Measurements from ENCODE around the gene PPP1R10.

DNA sequence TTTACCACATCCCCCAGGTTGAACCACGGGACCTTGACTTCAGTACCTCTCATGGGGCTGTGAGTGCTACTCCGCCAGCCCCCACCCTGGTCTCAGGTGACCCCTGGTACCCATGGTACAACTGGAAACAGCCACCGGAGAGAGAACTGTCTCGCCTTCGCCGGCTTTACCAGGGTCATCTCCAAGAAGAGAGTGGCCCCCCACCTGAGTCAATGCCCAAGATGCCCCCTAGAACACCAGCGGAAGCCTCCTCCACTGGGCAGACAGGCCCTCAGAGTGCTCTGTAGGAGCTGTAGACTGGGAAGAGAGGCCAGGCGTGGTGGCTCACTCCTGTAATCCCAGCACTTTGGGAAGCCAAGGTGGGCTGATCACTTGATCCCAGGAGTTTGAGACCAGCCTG is 8.5 kb upstream of the PPP1R10 start:
- TF ChIP-seq CTCF (IDR thresholded peaks at IDR 0.05), result no peak
- TF ChIP-seq ELK1 (IDR thresholded peaks at IDR 0.05; ENCODE audit: low read depth, low read length), result no peak
- TF ChIP-seq POLR2A (IDR thresholded peaks at IDR 0.05; ENCODE audit: low read length), result no peak
- TF ChIP-seq JUN (IDR thresholded peaks at IDR 0.05), result no peak
- TF ChIP-seq, protein P1, sequence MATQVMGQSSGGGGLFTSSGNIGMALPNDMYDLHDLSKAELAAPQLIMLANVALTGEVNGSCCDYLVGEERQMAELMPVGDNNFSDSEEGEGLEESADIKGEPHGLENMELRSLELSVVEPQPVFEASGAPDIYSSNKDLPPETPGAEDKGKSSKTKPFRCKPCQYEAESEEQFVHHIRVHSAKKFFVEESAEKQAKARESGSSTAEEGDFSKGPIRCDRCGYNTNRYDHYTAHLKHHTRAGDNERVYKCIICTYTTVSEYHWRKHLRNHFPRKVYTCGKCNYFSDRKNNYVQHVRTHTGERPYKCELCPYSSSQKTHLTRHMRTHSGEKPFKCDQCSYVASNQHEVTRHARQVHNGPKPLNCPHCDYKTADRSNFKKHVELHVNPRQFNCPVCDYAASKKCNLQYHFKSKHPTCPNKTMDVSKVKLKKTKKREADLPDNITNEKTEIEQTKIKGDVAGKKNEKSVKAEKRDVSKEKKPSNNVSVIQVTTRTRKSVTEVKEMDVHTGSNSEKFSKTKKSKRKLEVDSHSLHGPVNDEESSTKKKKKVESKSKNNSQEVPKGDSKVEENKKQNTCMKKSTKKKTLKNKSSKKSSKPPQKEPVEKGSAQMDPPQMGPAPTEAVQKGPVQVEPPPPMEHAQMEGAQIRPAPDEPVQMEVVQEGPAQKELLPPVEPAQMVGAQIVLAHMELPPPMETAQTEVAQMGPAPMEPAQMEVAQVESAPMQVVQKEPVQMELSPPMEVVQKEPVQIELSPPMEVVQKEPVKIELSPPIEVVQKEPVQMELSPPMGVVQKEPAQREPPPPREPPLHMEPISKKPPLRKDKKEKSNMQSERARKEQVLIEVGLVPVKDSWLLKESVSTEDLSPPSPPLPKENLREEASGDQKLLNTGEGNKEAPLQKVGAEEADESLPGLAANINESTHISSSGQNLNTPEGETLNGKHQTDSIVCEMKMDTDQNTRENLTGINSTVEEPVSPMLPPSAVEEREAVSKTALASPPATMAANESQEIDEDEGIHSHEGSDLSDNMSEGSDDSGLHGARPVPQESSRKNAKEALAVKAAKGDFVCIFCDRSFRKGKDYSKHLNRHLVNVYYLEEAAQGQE (IDR thresholded peaks at IDR 0.05), result no peak
- TF ChIP-seq SREBF2 (IDR thresholded peaks at IDR 0.05), result no peak
- no peak for TF ChIP-seq CHD2 (IDR thresholded peaks at IDR 0.05; ENCODE audit: low read length, partially characterized antibody)
- TF ChIP-seq MAZ (IDR thresholded peaks at IDR 0.05; ENCODE audit: borderline replicate concordance, low read depth, low read length), result no peak
- TF ChIP-seq RNF2 (IDR thresholded peaks at IDR 0.05; ENCODE audit: borderline replicate concordance, low read depth), result no peak
- no peak for TF ChIP-seq HMGXB4 (CRISPR knock-in tag; IDR thresholded peaks at IDR 0.05; ENCODE audit: borderline replicate concordance)
- no peak for TF ChIP-seq HDAC2 (IDR thresholded peaks at IDR 0.05)
- no peak for TF ChIP-seq ESRRA (IDR thresholded peaks at IDR 0.05; ENCODE audit: borderline replicate concordance, low read length)
- TF ChIP-seq MAX (IDR thresholded peaks at IDR 0.05), result no peak

Measured in A549 (cell line).